DOHH2 (cell line): ENCODE measurements around the gene DNAJC19.
"Not testable (repeated sequence)": the region's sequence is repeated elsewhere in the genome, so short reads cannot be mapped to it uniquely, and the experiment has no call there.

ENCODE experiments used
- CTCF ChIP-seq: fragments of 200-600 bp; sonication (generic); IDR thresholded peaks from one replicate; pipeline ENCODE4 v1.5.1; 2014; ENCODE audit warnings: antibody characterized with exemption, mild to moderate bottlenecking, low read depth, low read length; ENCODE audit not compliant: poor library complexity, severe bottlenecking
- EZH2phosphoT487 ChIP-seq: fragments of 200-600 bp; sonication (generic); IDR thresholded peaks from 2 replicates; pipeline ENCODE4 v1.6.1; 2017; ENCODE audit warnings: borderline replicate concordance, mild to moderate bottlenecking, antibody characterized with exemption, low read length, moderate library complexity, mixed read lengths

GRCh38 chr3:181003469-181003868 lies 13.9 kb upstream of the DNAJC19 start:
- not testable (repeated sequence) for TF ChIP-seq CTCF, EZH2phosphoT487
